ENCODE results near the gene SLC10A7.

DNA sequence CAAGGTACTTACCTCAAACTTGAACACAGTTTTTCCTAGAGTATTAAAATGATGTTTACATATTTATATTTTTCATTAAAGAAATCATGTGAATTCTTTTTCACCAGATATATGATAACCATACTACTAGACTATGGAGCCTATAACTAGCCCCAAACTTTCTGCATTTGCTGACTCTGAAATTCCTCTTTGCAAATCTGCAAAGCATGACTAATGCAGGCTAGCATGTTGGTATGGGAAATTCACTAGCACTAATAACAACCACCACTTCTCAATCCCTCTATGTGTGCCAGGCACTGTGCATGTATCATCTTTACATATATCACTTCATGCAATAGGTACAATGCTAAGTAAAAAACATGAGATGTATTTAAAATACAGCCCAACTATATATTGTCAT lies 51.1 kb downstream of the SLC10A7 start:
- no peak for TF ChIP-seq POLR2A (IDR thresholded peaks at IDR 0.05)
- TF ChIP-seq, protein P1, sequence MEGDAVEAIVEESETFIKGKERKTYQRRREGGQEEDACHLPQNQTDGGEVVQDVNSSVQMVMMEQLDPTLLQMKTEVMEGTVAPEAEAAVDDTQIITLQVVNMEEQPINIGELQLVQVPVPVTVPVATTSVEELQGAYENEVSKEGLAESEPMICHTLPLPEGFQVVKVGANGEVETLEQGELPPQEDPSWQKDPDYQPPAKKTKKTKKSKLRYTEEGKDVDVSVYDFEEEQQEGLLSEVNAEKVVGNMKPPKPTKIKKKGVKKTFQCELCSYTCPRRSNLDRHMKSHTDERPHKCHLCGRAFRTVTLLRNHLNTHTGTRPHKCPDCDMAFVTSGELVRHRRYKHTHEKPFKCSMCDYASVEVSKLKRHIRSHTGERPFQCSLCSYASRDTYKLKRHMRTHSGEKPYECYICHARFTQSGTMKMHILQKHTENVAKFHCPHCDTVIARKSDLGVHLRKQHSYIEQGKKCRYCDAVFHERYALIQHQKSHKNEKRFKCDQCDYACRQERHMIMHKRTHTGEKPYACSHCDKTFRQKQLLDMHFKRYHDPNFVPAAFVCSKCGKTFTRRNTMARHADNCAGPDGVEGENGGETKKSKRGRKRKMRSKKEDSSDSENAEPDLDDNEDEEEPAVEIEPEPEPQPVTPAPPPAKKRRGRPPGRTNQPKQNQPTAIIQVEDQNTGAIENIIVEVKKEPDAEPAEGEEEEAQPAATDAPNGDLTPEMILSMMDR (IDR thresholded peaks at IDR 0.05): no peak
- no peak for TF ChIP-seq EP300 (IDR thresholded peaks at IDR 0.05)
